Hepatocyte (in vitro differentiated cells): ENCODE data around the gene RSPRY1. TPM values are rescaled to one million over a fixed set of nuclear protein-coding genes. Genes with fewer than 3 reads are reported as not detected.

Source experiments
- DNase-seq: peaks from one replicate; pipeline ENCODE4 v3.0.0-alpha.2; 2016; ENCODE audit warnings: low spot score
- H2AFZ ChIP-seq: fragments of 200-600 bp; sonication (generic); 2 replicates; pipeline ENCODE4 v1.6.0; 2016; ENCODE audit warnings: antibody characterized with exemption, mild to moderate bottlenecking
- H3K27ac ChIP-seq: fragments of 200-600 bp; sonication (generic); 2 replicates; pipeline ENCODE4 v1.5.1; 2016; ENCODE audit warnings: mild to moderate bottlenecking
- H3K27me3 ChIP-seq: fragments of 200-600 bp; sonication (generic); 2 replicates; pipeline ENCODE4 v1.6.1; 2016
- H3K36me3 ChIP-seq: fragments of 200-600 bp; sonication (generic); replicated peaks from 2 replicates; pipeline ENCODE4 v1.5.1; 2016; ENCODE audit warnings: low read depth; ENCODE audit not compliant: insufficient read depth
- H3K4me1 ChIP-seq: fragments of 200-600 bp; sonication (generic); 2 replicates; pipeline ENCODE4 v1.5.1; 2016; ENCODE audit warnings: mild to moderate bottlenecking, moderate library complexity; ENCODE audit not compliant: insufficient read depth
- H3K4me2 ChIP-seq: fragments of 200-600 bp; sonication (generic); 2 replicates; pipeline ENCODE4 v1.6.0; 2016
- H3K4me3 ChIP-seq: fragments of 200-600 bp; sonication (generic); 2 replicates; pipeline ENCODE4 v1.5.1; 2016; ENCODE audit warnings: mild to moderate bottlenecking
- H3K79me2 ChIP-seq: fragments of 200-600 bp; sonication (generic); 2 replicates; pipeline ENCODE4 v1.6.0; 2017; ENCODE audit warnings: mild to moderate bottlenecking
- H3K9me2 ChIP-seq: fragments of 200-600 bp; sonication (generic); replicated peaks from 2 replicates; pipeline ENCODE4 v1.6.0; 2017; ENCODE audit warnings: mild to moderate bottlenecking; ENCODE audit not compliant: insufficient read depth
- H3K9me3 ChIP-seq: fragments of 200-600 bp; sonication (generic); 2 replicates; pipeline ENCODE4 v1.5.1; 2016; ENCODE audit warnings: low read depth, mild to moderate bottlenecking
- H4K20me1 ChIP-seq: fragments of 200-600 bp; sonication (generic); 2 replicates; pipeline ENCODE4 v1.6.0; 2016; ENCODE audit warnings: mild to moderate bottlenecking; ENCODE audit not compliant: insufficient read depth, poor library complexity, severe bottlenecking
- EZH2 ChIP-seq: fragments of 200-600 bp; sonication (generic); IDR thresholded peaks from 2 replicates; pipeline ENCODE4 v1.6.1; 2016; ENCODE audit warnings: antibody characterized with exemption, mild to moderate bottlenecking, borderline replicate concordance
- EZH2phosphoT487 ChIP-seq: fragments of 200-600 bp; sonication (generic); IDR thresholded peaks from one replicate; pipeline ENCODE4 v1.6.1; 2018; ENCODE audit warnings: antibody characterized with exemption, mild to moderate bottlenecking, low read depth, moderate library complexity; ENCODE audit not compliant: unreplicated experiment, severe bottlenecking
- WGBS: methylation state at CpG from one replicate; pipeline ENCODE4 v1.1.6; 2016; ENCODE audit warnings: low lambda C conversion rate; ENCODE audit errors: missing lambda C conversion rate; 5-methylcytosine and 5-hydroxymethylcytosine counted together
- polyA plus RNA-seq: library from polyadenylated mRNA; unstranded; fragments of >200 nt; fragmentation: Nextera tagmentation; extraction: Ambion mirVana; gene quantifications from 2 replicates; pipeline ENCODE4 v1.2.1, GENCODE V29; 2016
- total RNA-seq: library from RNA; depleted of rRNA; stranded (reverse); fragments of >200 nt; gene quantifications from 2 replicates; pipeline ENCODE4 v1.2.3, GENCODE V29; 2014
- TF ChIP-seq, protein P1 (sequence below): fragments of 200-600 bp; sonication (generic); IDR thresholded peaks from 2 replicates; pipeline ENCODE4 v1.5.1; 2016; ENCODE audit warnings: antibody characterized with exemption, mild to moderate bottlenecking; ENCODE audit not compliant: poor library complexity

RSPRY1 gene
- total and polyA plus RNA-seq, 2 experiments from 2014 or later: 42.3 to 57.5 TPM

DNA sequence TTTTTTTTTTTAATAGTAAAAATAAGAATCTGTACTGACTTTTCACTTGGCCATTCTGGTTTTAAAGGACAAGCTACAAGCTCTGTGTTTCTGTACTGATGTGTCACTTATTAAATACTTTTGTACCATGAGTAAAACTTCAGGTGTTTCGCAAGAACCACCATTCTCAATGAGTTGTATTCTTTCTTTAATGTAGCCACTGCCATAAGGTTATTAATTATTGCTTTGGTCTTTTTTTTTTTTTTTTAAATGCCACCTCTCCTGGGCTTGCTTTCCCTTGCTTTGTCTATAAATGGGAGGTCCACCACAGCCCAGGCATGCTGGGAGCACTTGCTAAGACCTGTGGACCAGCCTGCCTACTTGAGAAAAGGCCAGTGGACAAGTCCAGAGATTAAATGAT, 67.3 kb downstream of the RSPRY1 start:
- no peak overlapping the region for H2AFZ ChIP-seq
- H3K79me2 ChIP-seq: peaks cover 3% of the 10 kb centered on the region
- H3K4me1 ChIP-seq: no peaks in the 10 kb centered on the region
- H3K4me3 ChIP-seq: no peak overlapping the region
- H3K4me2 ChIP-seq: no peak overlapping the region
- WGBS: 97% methylated on average over 1 of the region's 1 CpG
- TF ChIP-seq EZH2 (no peak), EZH2phosphoT487 (no peak)
- TF ChIP-seq, protein P1, sequence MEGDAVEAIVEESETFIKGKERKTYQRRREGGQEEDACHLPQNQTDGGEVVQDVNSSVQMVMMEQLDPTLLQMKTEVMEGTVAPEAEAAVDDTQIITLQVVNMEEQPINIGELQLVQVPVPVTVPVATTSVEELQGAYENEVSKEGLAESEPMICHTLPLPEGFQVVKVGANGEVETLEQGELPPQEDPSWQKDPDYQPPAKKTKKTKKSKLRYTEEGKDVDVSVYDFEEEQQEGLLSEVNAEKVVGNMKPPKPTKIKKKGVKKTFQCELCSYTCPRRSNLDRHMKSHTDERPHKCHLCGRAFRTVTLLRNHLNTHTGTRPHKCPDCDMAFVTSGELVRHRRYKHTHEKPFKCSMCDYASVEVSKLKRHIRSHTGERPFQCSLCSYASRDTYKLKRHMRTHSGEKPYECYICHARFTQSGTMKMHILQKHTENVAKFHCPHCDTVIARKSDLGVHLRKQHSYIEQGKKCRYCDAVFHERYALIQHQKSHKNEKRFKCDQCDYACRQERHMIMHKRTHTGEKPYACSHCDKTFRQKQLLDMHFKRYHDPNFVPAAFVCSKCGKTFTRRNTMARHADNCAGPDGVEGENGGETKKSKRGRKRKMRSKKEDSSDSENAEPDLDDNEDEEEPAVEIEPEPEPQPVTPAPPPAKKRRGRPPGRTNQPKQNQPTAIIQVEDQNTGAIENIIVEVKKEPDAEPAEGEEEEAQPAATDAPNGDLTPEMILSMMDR: no peak
- H3K36me3 ChIP-seq: no peaks in the 10 kb centered on the region
- no peak for DNase-seq
- H3K9me2 ChIP-seq: no peaks in the 10 kb centered on the region
- H3K27ac ChIP-seq: peak overlapping the region; percentile 75
- H3K27me3 ChIP-seq: no peaks in the 10 kb centered on the region
- H3K9me3 ChIP-seq: no peaks in the 10 kb centered on the region
- H4K20me1 ChIP-seq: no peaks in the 10 kb centered on the region

DNA sequence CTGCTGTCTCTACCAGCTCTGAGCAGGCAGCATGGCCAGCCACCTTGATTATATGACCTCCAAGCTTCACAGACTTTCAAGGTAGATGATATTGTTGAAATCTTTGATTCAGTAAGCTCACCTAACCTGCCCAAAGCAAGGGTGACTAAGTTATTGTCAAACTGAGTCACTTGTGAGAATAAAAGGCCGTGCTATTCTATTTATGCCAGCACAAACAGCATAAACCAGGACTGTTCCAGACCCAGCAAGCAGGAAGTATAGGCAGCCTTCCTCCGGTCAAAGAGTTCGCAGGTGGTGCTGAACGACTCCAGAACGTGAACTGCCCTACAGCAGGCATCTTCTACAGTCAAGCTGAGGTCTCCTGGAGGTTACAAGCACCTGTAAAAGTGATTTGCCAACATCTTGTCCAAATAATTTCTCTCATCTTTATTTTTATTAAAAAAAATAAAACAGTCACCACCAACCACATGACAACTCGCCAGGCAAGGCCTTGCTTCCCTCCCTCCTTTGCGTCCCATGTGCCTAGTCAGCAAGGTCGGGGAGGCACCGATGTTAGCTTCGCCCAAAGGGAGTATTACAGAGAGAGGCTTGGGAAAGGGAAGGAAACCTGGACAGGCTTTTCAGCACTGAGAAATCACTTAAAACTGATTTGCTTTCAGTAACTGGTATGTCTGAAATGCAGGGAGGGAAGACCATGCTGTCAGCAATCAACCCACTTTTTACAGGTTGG, 69.7 kb downstream of the RSPRY1 start:
- Histone ChIP-seq H3K4me1 (peaks cover 8% of the 10 kb centered on the region), H3K4me3 (no peak overlapping the region), H3K79me2 (no peaks in the 10 kb centered on the region), H2AFZ (no peak overlapping the region), H3K9me3 (no peaks in the 10 kb centered on the region), H3K27me3 (no peaks in the 10 kb centered on the region), H3K27ac (no peak overlapping the region), H3K4me2 (no peak overlapping the region), H3K9me2 (no peaks in the 10 kb centered on the region), H3K36me3 (no peaks in the 10 kb centered on the region), H4K20me1 (no peaks in the 10 kb centered on the region)
- TF ChIP-seq EZH2phosphoT487 (no peak), EZH2 (no peak)
- TF ChIP-seq, protein P1: no peak
- WGBS: 95% methylated on average over 10 of the region's 10 CpGs
- DNase-seq: no peak

DNA sequence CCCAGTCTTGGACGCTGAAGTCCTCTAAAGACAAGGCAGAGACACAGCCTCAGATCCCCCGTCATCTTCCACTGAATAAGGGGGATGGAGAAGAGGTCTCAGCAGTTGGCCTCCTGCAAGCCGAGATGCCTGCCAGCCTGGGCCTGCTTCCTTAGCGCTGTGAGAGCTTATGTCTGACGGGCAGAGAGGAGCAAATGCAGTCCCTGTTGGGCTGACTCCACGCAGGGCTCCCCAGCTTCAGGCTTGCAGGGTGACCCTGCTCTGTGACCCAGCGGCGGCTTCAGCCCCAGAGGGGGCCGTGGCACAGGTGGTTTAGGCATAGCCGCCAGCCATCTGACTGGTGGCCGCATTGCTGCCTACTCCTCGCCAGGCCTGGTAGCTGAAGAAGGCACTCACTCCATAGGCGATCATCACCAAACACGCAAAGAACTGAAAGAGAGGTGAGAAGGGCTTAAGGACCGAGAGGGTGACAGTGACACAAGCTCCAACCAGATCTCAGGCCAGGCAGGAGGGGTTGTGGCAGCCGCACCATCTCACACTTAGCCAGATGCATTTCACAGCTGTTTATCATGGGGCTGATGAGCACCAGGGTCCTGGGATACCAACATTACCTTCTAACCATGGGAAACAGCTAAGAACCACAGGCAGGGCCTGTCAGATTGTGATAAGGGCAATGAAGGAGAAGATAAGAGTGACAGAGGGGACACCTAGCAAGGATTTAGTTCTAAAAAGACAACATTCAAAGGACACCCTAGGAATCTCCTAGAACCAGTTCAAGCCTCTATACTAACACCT, 70.7 kb downstream of the RSPRY1 start:
- H3K4me1 ChIP-seq: peaks cover 8% of the 10 kb centered on the region
- no peaks in the 10 kb centered on the region for H4K20me1 ChIP-seq
- TF ChIP-seq EZH2: no peak
- no peak for TF ChIP-seq EZH2phosphoT487
- TF ChIP-seq, protein P1: no peak
- H3K27ac ChIP-seq: no peak overlapping the region
- H3K79me2 ChIP-seq: no peaks in the 10 kb centered on the region
- WGBS: 95% methylated on average over 16 of the region's 16 CpGs
- no peaks in the 10 kb centered on the region for H3K27me3 ChIP-seq
- H3K9me2 ChIP-seq: no peaks in the 10 kb centered on the region
- no peaks in the 10 kb centered on the region for H3K36me3 ChIP-seq
- no peak overlapping the region for H2AFZ ChIP-seq
- no peak overlapping the region for H3K4me3 ChIP-seq
- no peak for DNase-seq
- H3K9me3 ChIP-seq: no peaks in the 10 kb centered on the region
- no peak overlapping the region for H3K4me2 ChIP-seq
